Testis (tissue), 2 donors: ENCODE measurements around the gene TPP1.

Source experiments
- CTCF ChIP-seq, 3 experiments: fragments of 450-650 bp in 2 of 3; fragments of 200-600 bp in 1 of 3; sonication (generic) in 1 of 3; IDR thresholded peaks; one replicate each; pipeline ENCODE4 v1.5.1; 2016 to 2019; ENCODE audit warnings: antibody characterized with exemption in 3 of 3, mild to moderate bottlenecking in 2 of 3, moderate library complexity in 1 of 3
- POLR2A ChIP-seq: fragments of 450-650 bp; IDR thresholded peaks from one replicate; pipeline ENCODE4 v1.6.1; 2017; ENCODE audit warnings: antibody characterized with exemption, mild to moderate bottlenecking, moderate library complexity

- no peak for TF ChIP-seq CTCF (IDR thresholded peaks at IDR 0.05)
- TF ChIP-seq POLR2A: no peak
These were observed 29.3 kb upstream of the TPP1 start for GRCh38 chr11:6648501-6648900.
